H9 (cell line): ENCODE results near the gene EFCAB6. TPM values are rescaled to one million over a fixed set of nuclear protein-coding genes. Genes with fewer than 3 reads are reported as not detected.

ENCODE experiments used
- DNase-seq: peaks from one replicate; pipeline ENCODE4 v3.0.0-alpha.2; 2017
- H2AFZ ChIP-seq: one replicate; pipeline ENCODE4 v1.6.1; 2013; ENCODE audit warnings: mild to moderate bottlenecking, low read length, control low read depth, moderate library complexity
- H2AK5ac ChIP-seq: 2 replicates; pipeline ENCODE4 v1.6.1; 2013; ENCODE audit warnings: low read length, control low read depth, mixed read lengths; ENCODE audit not compliant: insufficient read length
- H2BK120ac ChIP-seq: one replicate; pipeline ENCODE4 v1.6.1; 2013; ENCODE audit warnings: low read depth, mild to moderate bottlenecking, low read length, control low read depth, inconsistent platforms; ENCODE audit not compliant: poor library complexity, severe bottlenecking
- H2BK12ac ChIP-seq: 2 replicates; pipeline ENCODE4 v1.6.1; 2013; ENCODE audit warnings: low read length, control low read depth, mixed read lengths, low read depth; ENCODE audit not compliant: insufficient read length
- H2BK15ac ChIP-seq: 2 replicates; pipeline ENCODE4 v1.6.1; 2013; ENCODE audit warnings: low read depth, low read length, control low read depth
- H2BK20ac ChIP-seq: one replicate; pipeline ENCODE4 v1.6.1; 2013; ENCODE audit warnings: low read depth, mild to moderate bottlenecking, low read length, control low read depth, inconsistent platforms; ENCODE audit not compliant: poor library complexity, severe bottlenecking
- H2BK5ac ChIP-seq: 2 replicates; pipeline ENCODE4 v1.6.1; 2013; ENCODE audit warnings: low read length, control low read depth, mixed read lengths; ENCODE audit not compliant: insufficient read length
- H3K14ac ChIP-seq: 2 replicates; pipeline ENCODE4 v1.6.1; 2013; ENCODE audit warnings: low read length, control low read depth; ENCODE audit not compliant: insufficient read depth
- H3K18ac ChIP-seq: 2 replicates; pipeline ENCODE4 v1.6.1; 2013; ENCODE audit warnings: low read depth, mild to moderate bottlenecking, mixed read lengths, low read length, control low read depth; ENCODE audit not compliant: insufficient read length
- H3K23ac ChIP-seq: 2 replicates; pipeline ENCODE4 v1.6.1; 2013; ENCODE audit warnings: low read length, control low read depth, mixed read lengths, low read depth; ENCODE audit not compliant: insufficient read length
- H3K23me2 ChIP-seq: 2 replicates; pipeline ENCODE4 v1.6.1; 2013; ENCODE audit warnings: low read depth, mild to moderate bottlenecking, mixed read lengths, low read length, control low read depth; ENCODE audit not compliant: insufficient read length, poor library complexity, severe bottlenecking
- H3K27ac ChIP-seq: 2 replicates; pipeline ENCODE4 v1.5.1; 2013; ENCODE audit warnings: low read length, control low read depth, mixed read lengths, low read depth; ENCODE audit not compliant: insufficient read length
- H3K27me3 ChIP-seq: 2 replicates; pipeline ENCODE4 v1.6.1; 2013; ENCODE audit warnings: low read length, control low read depth, inconsistent platforms; ENCODE audit not compliant: insufficient read depth
- H3K4ac ChIP-seq: 2 replicates; pipeline ENCODE4 v1.6.1; 2013; ENCODE audit warnings: low read depth, mild to moderate bottlenecking, control low read depth, inconsistent platforms, low read length, moderate library complexity
- H3K4me1 ChIP-seq: 2 replicates; pipeline ENCODE4 v1.6.1; 2013; ENCODE audit warnings: low read length, control low read depth, inconsistent platforms; ENCODE audit not compliant: insufficient read depth
- H3K4me2 ChIP-seq: 2 replicates; pipeline ENCODE4 v1.6.1; 2013; ENCODE audit warnings: low read length, control low read depth, mixed read lengths; ENCODE audit not compliant: insufficient read length, insufficient read depth
- H3K56ac ChIP-seq: 2 replicates; pipeline ENCODE4 v1.6.1; 2013; ENCODE audit warnings: low read depth, mild to moderate bottlenecking, mixed read lengths, low read length, control low read depth; ENCODE audit not compliant: insufficient read length
- H3K79me1 ChIP-seq: 2 replicates; pipeline ENCODE4 v1.6.1; 2013; ENCODE audit warnings: low read depth, mild to moderate bottlenecking, moderate library complexity, low read length, control low read depth, inconsistent platforms; ENCODE audit not compliant: insufficient read depth, poor library complexity, severe bottlenecking
- H3K79me2 ChIP-seq: 2 replicates; pipeline ENCODE4 v1.6.1; 2013; ENCODE audit warnings: low read length, control low read depth, inconsistent platforms; ENCODE audit not compliant: insufficient read depth
- H3K9ac ChIP-seq: 2 replicates; pipeline ENCODE4 v1.6.1; 2013; ENCODE audit warnings: low read length, control low read depth, mixed read lengths; ENCODE audit not compliant: insufficient read length; ENCODE audit errors: extremely low read depth
- H3K9me3 ChIP-seq: one replicate; pipeline ENCODE4 v1.6.1; 2013; ENCODE audit warnings: low read depth, low read length, inconsistent platforms; ENCODE audit not compliant: control insufficient read depth
- H3T11ph ChIP-seq: one replicate; pipeline ENCODE4 v1.6.1; 2013; ENCODE audit warnings: mild to moderate bottlenecking, low read length, control low read depth, inconsistent platforms
- H4K20me1 ChIP-seq: one replicate; pipeline ENCODE4 v1.6.1; 2013; ENCODE audit not compliant: control insufficient read depth, insufficient read length, insufficient read depth
- H4K5ac ChIP-seq: 2 replicates; pipeline ENCODE4 v1.6.1; 2013; ENCODE audit warnings: low read depth, mild to moderate bottlenecking, mixed read lengths, low read length, control low read depth; ENCODE audit not compliant: insufficient read length
- H4K8ac ChIP-seq: replicated peaks from 2 replicates; pipeline ENCODE4 v1.6.1; 2013; ENCODE audit warnings: low read length, control low read depth, mixed read lengths, low read depth; ENCODE audit not compliant: insufficient read length
- H4K91ac ChIP-seq: 2 replicates; pipeline ENCODE4 v1.6.1; 2013; ENCODE audit warnings: low read depth, mild to moderate bottlenecking, moderate library complexity, mixed read lengths, low read length, control low read depth; ENCODE audit not compliant: insufficient read length
- H3K27ac Mint-ChIP-seq, 3 experiments: 2 replicates in 2 of 3; 3 replicates in 1 of 3; pipeline ENCODE4 v1.8.0; 2020 to 2021; ENCODE audit warnings: mixed read lengths in 3 of 3, mild to moderate bottlenecking in 1 of 3, moderate library complexity in 1 of 3
- H3K27me3 Mint-ChIP-seq: 2 replicates; pipeline ENCODE4 v1.8.0; 2021; ENCODE audit warnings: low read depth, mild to moderate bottlenecking, moderate library complexity, mixed read lengths
- H3K36me3 Mint-ChIP-seq, 3 experiments: 2 replicates in 2 of 3; 3 replicates in 1 of 3; pipeline ENCODE4 v1.8.0; 2020 to 2021; ENCODE audit warnings: low read depth in 3 of 3, mixed read lengths in 3 of 3; ENCODE audit not compliant: insufficient read depth in 1 of 3
- H3K4me1 Mint-ChIP-seq, 2 experiments: 2 replicates each; pipeline ENCODE4 v1.8.0; 2020; ENCODE audit warnings: mixed read lengths in 2 of 2
- H3K4me3 Mint-ChIP-seq, 2 experiments: 2 replicates in 1 of 2; 3 replicates in 1 of 2; pipeline ENCODE4 v1.8.0; 2020 to 2021; ENCODE audit warnings: mild to moderate bottlenecking in 2 of 2, mixed read lengths in 2 of 2, moderate library complexity in 1 of 2
- H3K9me3 Mint-ChIP-seq, 2 experiments: 2 replicates in 1 of 2; 3 replicates in 1 of 2; pipeline ENCODE4 v1.8.0; 2020; ENCODE audit warnings: mild to moderate bottlenecking in 2 of 2, mixed read lengths in 2 of 2, moderate library complexity in 1 of 2
- CTCF ChIP-seq: fragments of 200-600 bp; sonication (generic); conservative IDR thresholded peaks from 3 replicates; pipeline ENCODE4 v1.8.0; 2021; ENCODE audit warnings: antibody characterized with exemption, mild to moderate bottlenecking
- WGBS: extraction: QIAGEN DNeasy Blood & Tissue Kit; methylation state at CpG from one replicate; pipeline ENCODE4 v1.1.7; 2013; ENCODE audit warnings: missing lambda C conversion rate, low lambda C conversion rate, mixed read lengths; ENCODE audit not compliant: insufficient read length; ENCODE audit errors: extremely low coverage; 5-methylcytosine and 5-hydroxymethylcytosine counted together
- total RNA-seq: library from RNA; stranded (reverse); gene quantifications from 2 replicates; pipeline ENCODE4 v1.2.1, GENCODE V29; 2021

The EFCAB6 gene
- total RNA-seq, 1 experiment from 2014 or later: 0.31 TPM

GRCh38 chr22:43553451-43554258, 258.4 kb downstream of the EFCAB6 start:
- H2BK120ac ChIP-seq: no peak overlapping the region
- H3K9me3 ChIP-seq: peaks cover 6% of the 10 kb centered on the region
- H3K79me1 ChIP-seq: no peaks in the 10 kb centered on the region
- H2AK5ac ChIP-seq: no peak overlapping the region
- no peak overlapping the region for H4K91ac ChIP-seq
- no peaks in the 10 kb centered on the region for H4K20me1 ChIP-seq
- H4K5ac ChIP-seq: no peak overlapping the region
- H4K8ac ChIP-seq: no peak overlapping the region
- no peaks in the 10 kb centered on the region for H3K27me3 ChIP-seq
- H3K36me3 Mint-ChIP-seq: peaks cover 2 to 5% (median 4%) of the 10 kb centered on the region in 3 experiments; a peak in 5 of 7 replicates
- H3K4me2 ChIP-seq: no peak overlapping the region
- no peak overlapping the region for H3K56ac ChIP-seq
- no peak overlapping the region for H3K27ac ChIP-seq
- H3K9me3 Mint-ChIP-seq: peaks cover 20 to 27% of the 10 kb centered on the region in 2 experiments
- H3K27me3 Mint-ChIP-seq: peaks cover 2% of the 10 kb centered on the region
- H3K4me3 Mint-ChIP-seq: no peak overlapping the region
- no peak overlapping the region for H2BK15ac ChIP-seq
- DNase-seq: no peak
- no CpG with 5 or more reads among the region's 16 CpGs for WGBS
- no peak overlapping the region for H2BK20ac ChIP-seq
- H3K14ac ChIP-seq: no peak overlapping the region
- H3K79me2 ChIP-seq: no peaks in the 10 kb centered on the region
- H2BK12ac ChIP-seq: no peak overlapping the region
- H3T11ph ChIP-seq: no peak overlapping the region
- no peak overlapping the region for H3K18ac ChIP-seq
- no peak overlapping the region for H3K23ac ChIP-seq
- no peak overlapping the region for H3K9ac ChIP-seq
- no peaks in the 10 kb centered on the region; the same call in 1 of the 2 replicates for H3K4me1 ChIP-seq
- H3K4ac ChIP-seq: no peak overlapping the region
- H3K23me2 ChIP-seq: no peaks in the 10 kb centered on the region
- H3K27ac Mint-ChIP-seq: no peak overlapping the region; a peak in 1 of 7 replicates
- peaks cover 8 to 11% of the 10 kb centered on the region in 2 experiments for H3K4me1 Mint-ChIP-seq
- no peak overlapping the region for H2AFZ ChIP-seq
- no peak overlapping the region for H2BK5ac ChIP-seq
- TF ChIP-seq CTCF: no peak
